ENCODE data around the gene CCRL2.

DNA sequence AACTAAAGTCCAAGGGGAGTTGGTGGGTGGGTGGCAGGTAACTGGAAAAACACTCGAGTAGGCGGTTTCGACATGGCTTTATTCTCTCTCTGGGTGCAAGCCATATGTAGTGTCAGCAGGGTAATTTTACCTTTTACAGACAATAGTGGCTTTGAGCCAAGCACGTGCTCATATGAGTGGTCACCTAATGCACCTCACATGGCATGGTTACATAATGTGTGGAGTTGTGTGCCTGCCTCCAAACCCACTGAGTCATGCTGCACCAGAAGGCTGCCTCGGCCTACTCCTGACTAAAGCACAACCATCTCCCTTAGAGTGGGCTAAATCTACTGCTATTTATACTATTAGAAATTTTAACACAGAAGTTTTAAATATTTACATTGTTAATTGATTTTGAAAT, 16.5 kb downstream of the CCRL2 start:
- TF ChIP-seq, protein P1, sequence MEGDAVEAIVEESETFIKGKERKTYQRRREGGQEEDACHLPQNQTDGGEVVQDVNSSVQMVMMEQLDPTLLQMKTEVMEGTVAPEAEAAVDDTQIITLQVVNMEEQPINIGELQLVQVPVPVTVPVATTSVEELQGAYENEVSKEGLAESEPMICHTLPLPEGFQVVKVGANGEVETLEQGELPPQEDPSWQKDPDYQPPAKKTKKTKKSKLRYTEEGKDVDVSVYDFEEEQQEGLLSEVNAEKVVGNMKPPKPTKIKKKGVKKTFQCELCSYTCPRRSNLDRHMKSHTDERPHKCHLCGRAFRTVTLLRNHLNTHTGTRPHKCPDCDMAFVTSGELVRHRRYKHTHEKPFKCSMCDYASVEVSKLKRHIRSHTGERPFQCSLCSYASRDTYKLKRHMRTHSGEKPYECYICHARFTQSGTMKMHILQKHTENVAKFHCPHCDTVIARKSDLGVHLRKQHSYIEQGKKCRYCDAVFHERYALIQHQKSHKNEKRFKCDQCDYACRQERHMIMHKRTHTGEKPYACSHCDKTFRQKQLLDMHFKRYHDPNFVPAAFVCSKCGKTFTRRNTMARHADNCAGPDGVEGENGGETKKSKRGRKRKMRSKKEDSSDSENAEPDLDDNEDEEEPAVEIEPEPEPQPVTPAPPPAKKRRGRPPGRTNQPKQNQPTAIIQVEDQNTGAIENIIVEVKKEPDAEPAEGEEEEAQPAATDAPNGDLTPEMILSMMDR (conservative IDR thresholded peaks at IDR 0.05) = no peak
- no peak for TF ChIP-seq ZFX (IDR thresholded peaks at IDR 0.05)

All from C4-2B (cell line).